Liver (tissue), 9 donors: ENCODE measurements around the gene GMPR2. TPM values are rescaled to one million over a fixed set of nuclear protein-coding genes. Genes with fewer than 3 reads are reported as not detected.

Source experiments
- DNase-seq: peaks from one replicate; pipeline ENCODE4 v3.0.0-alpha.2; 2017; ENCODE audit warnings: low spot score
- H3K27ac ChIP-seq, 2 donors: one replicate each; pipeline ENCODE4 v1.7.0; 2013; ENCODE audit warnings: inconsistent platforms in 2 of 2, low read length in 2 of 2, control low read depth in 1 of 2, low read depth in 1 of 2, mild to moderate bottlenecking in 1 of 2
- H3K27me3 ChIP-seq, 4 donors: one replicate each; pipeline versions ENCODE4 v1.6.1 to v1.7.0; 2013; ENCODE audit warnings: low read length in 3 of 4, inconsistent platforms in 1 of 4, mild to moderate bottlenecking in 1 of 4, moderate library complexity in 1 of 4; ENCODE audit not compliant: control insufficient read depth in 4 of 4, insufficient read depth in 4 of 4
- H3K36me3 ChIP-seq, 4 donors: one replicate each; pipeline versions ENCODE4 v1.6.1 to v1.7.0; 2013; ENCODE audit warnings: low read length in 3 of 4, mild to moderate bottlenecking in 3 of 4, low read depth in 1 of 4, moderate library complexity in 1 of 4; ENCODE audit not compliant: control insufficient read depth in 4 of 4, insufficient read depth in 3 of 4
- H3K4me1 ChIP-seq, 4 donors: one replicate each; pipeline versions ENCODE4 v1.6.1 to v1.7.0; 2013; ENCODE audit warnings: low read length in 3 of 4, mild to moderate bottlenecking in 3 of 4, moderate library complexity in 1 of 4; ENCODE audit not compliant: control insufficient read depth in 4 of 4, insufficient read depth in 4 of 4
- H3K4me3 ChIP-seq, 3 donors: one replicate each; pipeline versions ENCODE4 v1.6.1 to v1.7.0; 2013; ENCODE audit warnings: low read length in 3 of 3, control low read depth in 1 of 3, low read depth in 1 of 3, mild to moderate bottlenecking in 1 of 3
- H3K9ac ChIP-seq, 2 donors: one replicate each; pipeline ENCODE4 v1.7.0; 2013; ENCODE audit warnings: low read length in 2 of 2, mild to moderate bottlenecking in 2 of 2, moderate library complexity in 2 of 2, control low read depth in 1 of 2, low read depth in 1 of 2
- H3K9me3 ChIP-seq, 4 donors: one replicate each; pipeline versions ENCODE4 v1.6.1 to v1.7.0; 2013; ENCODE audit warnings: low read length in 3 of 4; ENCODE audit not compliant: control insufficient read depth in 4 of 4
- ATF3 ChIP-seq: IDR thresholded peaks from 2 replicates; pipeline ENCODE4 v1.6.1; 2016; ENCODE audit warnings: antibody characterized with exemption
- CTCF ChIP-seq: fragments of 150-350 bp; IDR thresholded peaks from 2 replicates; pipeline ENCODE4 v1.5.1; 2017; ENCODE audit warnings: improper control_type of control experiment, low read depth, low read length; ENCODE audit not compliant: missing input control
- EGR1 ChIP-seq, 2 donors: IDR thresholded peaks; 2 replicates each; pipeline ENCODE4 v1.6.1; 2016 to 2018; ENCODE audit warnings: antibody characterized with exemption in 2 of 2, low read depth in 2 of 2
- GABPA ChIP-seq, 2 donors: IDR thresholded peaks in 1 of 2; conservative IDR thresholded peaks in 1 of 2; 2 replicates each; pipeline ENCODE4 v1.6.1; 2016; ENCODE audit warnings: antibody characterized with exemption in 2 of 2, mild to moderate bottlenecking in 1 of 2, moderate library complexity in 1 of 2
- HNF4A ChIP-seq, 2 donors: conservative IDR thresholded peaks; 2 replicates each; pipeline ENCODE4 v1.6.1; 2016; ENCODE audit warnings: antibody characterized with exemption in 2 of 2, mild to moderate bottlenecking in 2 of 2
- HNF4G ChIP-seq: IDR thresholded peaks from 2 replicates; pipeline ENCODE4 v1.6.1; 2016; ENCODE audit warnings: antibody characterized with exemption
- JUND ChIP-seq, 2 donors: IDR thresholded peaks; 2 replicates each; pipeline ENCODE4 v1.6.1; 2016; ENCODE audit warnings: antibody characterized with exemption in 2 of 2
- NR2F2 ChIP-seq: IDR thresholded peaks from 2 replicates; pipeline ENCODE4 v1.6.1; 2016; ENCODE audit warnings: antibody characterized with exemption
- RAD21 ChIP-seq, 2 donors: IDR thresholded peaks; 2 replicates each; pipeline ENCODE4 v1.6.1; 2016; ENCODE audit warnings: antibody characterized with exemption in 2 of 2, mild to moderate bottlenecking in 2 of 2
- REST ChIP-seq: IDR thresholded peaks from 2 replicates; pipeline ENCODE4 v1.6.1; 2016; ENCODE audit warnings: antibody characterized with exemption, mild to moderate bottlenecking
- RXRA ChIP-seq, 2 donors: IDR thresholded peaks; 2 replicates each; pipeline ENCODE4 v1.6.1; 2017 to 2018; ENCODE audit warnings: antibody characterized with exemption in 2 of 2, mild to moderate bottlenecking in 1 of 2
- TAF1 ChIP-seq: conservative IDR thresholded peaks from 2 replicates; pipeline ENCODE4 v1.6.1; 2016; ENCODE audit warnings: antibody characterized with exemption, mild to moderate bottlenecking
- YY1 ChIP-seq: IDR thresholded peaks from 2 replicates; pipeline ENCODE4 v1.6.1; 2016; ENCODE audit warnings: antibody characterized with exemption, mild to moderate bottlenecking
- WGBS: extraction: QIAGEN DNeasy Blood & Tissue Kit; methylation state at CpG from one replicate; pipeline ENCODE4 v1.1.7; 2013; 5-methylcytosine and 5-hydroxymethylcytosine counted together
- polyA plus RNA-seq, 2 donors: library from polyadenylated mRNA; stranded (reverse) in 1 of 2; unstranded in 1 of 2; fragments of 200-250 nt in 1 of 2; fragments of >200 nt in 1 of 2; fragmentation: Nextera tagmentation in 1 of 2; extraction: Ambion mirVana in 1 of 2; gene quantifications; one replicate each; pipeline versions ENCODE4 v1.2.1 to v1.2.3, GENCODE V29; 2013 to 2015
- total RNA-seq, 2 donors: library from RNA; depleted of rRNA; stranded (reverse); fragments of >200 nt; gene quantifications; one replicate each; pipeline ENCODE4 v1.2.3, GENCODE V29; 2014
- donor health status: healthy.
- donor health status: healthy.
- donor health status: healthy.
- donor health status: healthy.
- donor health status: healthy.

Gene GMPR2
- total and polyA plus RNA-seq, 4 donors: 28.6 to 42.7 (median 32.4) TPM

GRCh38 chr14:24258548-24259265 is 26.0 kb downstream of the GMPR2 start (continued):
- TF ChIP-seq EGR1 (IDR thresholded peaks at IDR 0.05; ENCODE audit: low read depth in 2 of 2): no peak

- H3K27ac ChIP-seq: no peak overlapping the region
- H3K9me3 ChIP-seq: no peaks in the 10 kb centered on the region
- H3K9ac ChIP-seq: no peak overlapping the region
- no peak overlapping the region for H3K4me3 ChIP-seq
- DNase-seq: no peak
- H3K36me3 ChIP-seq: peaks cover 0 to 9% (median 0%) of the 10 kb centered on the region in 4 donors
- H3K4me1 ChIP-seq: no peaks in the 10 kb centered on the region
- WGBS: 87% methylated on average over 16 of the region's 16 CpGs
- H3K27me3 ChIP-seq: no peaks in the 10 kb centered on the region
- TF ChIP-seq YY1: no peak
- TF ChIP-seq GABPA (IDR thresholded peaks at IDR 0.05 in 1 of 2, conservative IDR thresholded peaks at IDR 0.05 in 1 of 2): no peak
These were observed 26.7 kb downstream of the GMPR2 start for GRCh38 chr14:24259282-24260025.

GRCh38 chr14:24260026-24260779 is 27.5 kb downstream of the GMPR2 start:
- H3K9ac ChIP-seq: no peak overlapping the region
- 92% methylated on average over 16 of the region's 16 CpGs for WGBS
- no peaks in the 10 kb centered on the region for H3K4me1 ChIP-seq
- TF ChIP-seq HNF4A (conservative IDR thresholded peaks at IDR 0.05) (no peak), GABPA (IDR thresholded peaks at IDR 0.05 in 1 of 2, conservative IDR thresholded peaks at IDR 0.05 in 1 of 2) (no peak), CTCF (no peak), EGR1 (IDR thresholded peaks at IDR 0.05; ENCODE audit: low read depth in 2 of 2) (no peak), NR2F2 (no peak), HNF4G (no peak), JUND (IDR thresholded peaks at IDR 0.05) (no peak), YY1 (no peak), TAF1 (no peak), RAD21 (IDR thresholded peaks at IDR 0.05) (no peak), ATF3 (no peak), RXRA (IDR thresholded peaks at IDR 0.05) (no peak), REST (no peak)
- H3K27ac ChIP-seq: no peak overlapping the region
- peaks cover 0 to 8% (median 0%) of the 10 kb centered on the region in 4 donors for H3K36me3 ChIP-seq
- H3K4me3 ChIP-seq: no peak overlapping the region
- H3K9me3 ChIP-seq: no peaks in the 10 kb centered on the region
- H3K27me3 ChIP-seq: no peaks in the 10 kb centered on the region
- no peak for DNase-seq
